Measurements from ENCODE around the gene MAGI1. TPM values are rescaled to one million over a fixed set of nuclear protein-coding genes. Genes with fewer than 3 reads are reported as not detected.

Gene MAGI1
- total RNA-seq, 1 donor = 13.0 TPM

DNA sequence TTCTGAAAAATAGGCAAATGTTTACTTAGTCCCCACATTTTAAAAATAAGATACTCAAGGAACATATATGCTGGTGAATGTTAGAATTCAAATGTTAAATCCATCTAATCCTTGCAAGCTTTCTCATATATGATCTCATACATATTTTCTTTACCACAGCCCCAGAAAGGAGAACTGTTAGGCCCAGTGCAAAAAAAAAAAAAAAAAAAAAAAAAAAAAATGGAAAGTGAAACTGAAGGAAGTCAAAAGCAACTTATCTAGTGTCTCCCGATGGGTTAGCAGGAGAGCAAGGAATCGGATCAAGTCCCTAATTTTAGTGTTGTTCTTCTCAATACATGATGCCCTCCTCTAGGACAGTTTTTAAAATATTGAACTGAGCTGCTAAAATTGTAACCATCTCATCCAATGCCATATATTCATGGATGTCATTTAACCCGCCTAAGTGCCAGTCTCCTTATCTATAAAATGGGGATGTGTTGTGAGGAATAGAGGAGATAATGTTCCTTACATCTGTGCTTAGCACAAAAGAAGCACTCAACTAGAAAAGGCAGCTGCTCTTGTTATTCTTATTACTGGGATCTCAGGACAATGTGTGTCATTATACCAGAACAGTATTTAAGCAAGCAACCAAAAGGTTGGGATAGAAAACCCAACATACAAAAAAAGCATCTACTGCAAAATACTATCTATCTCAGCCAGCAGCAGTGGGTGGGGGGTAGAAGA lies 279.7 kb downstream of the MAGI1 start:
- no peak overlapping the region for H3K4me3 ChIP-seq (ENCODE audit: low read depth, low read length)
- TF ChIP-seq, protein P1, sequence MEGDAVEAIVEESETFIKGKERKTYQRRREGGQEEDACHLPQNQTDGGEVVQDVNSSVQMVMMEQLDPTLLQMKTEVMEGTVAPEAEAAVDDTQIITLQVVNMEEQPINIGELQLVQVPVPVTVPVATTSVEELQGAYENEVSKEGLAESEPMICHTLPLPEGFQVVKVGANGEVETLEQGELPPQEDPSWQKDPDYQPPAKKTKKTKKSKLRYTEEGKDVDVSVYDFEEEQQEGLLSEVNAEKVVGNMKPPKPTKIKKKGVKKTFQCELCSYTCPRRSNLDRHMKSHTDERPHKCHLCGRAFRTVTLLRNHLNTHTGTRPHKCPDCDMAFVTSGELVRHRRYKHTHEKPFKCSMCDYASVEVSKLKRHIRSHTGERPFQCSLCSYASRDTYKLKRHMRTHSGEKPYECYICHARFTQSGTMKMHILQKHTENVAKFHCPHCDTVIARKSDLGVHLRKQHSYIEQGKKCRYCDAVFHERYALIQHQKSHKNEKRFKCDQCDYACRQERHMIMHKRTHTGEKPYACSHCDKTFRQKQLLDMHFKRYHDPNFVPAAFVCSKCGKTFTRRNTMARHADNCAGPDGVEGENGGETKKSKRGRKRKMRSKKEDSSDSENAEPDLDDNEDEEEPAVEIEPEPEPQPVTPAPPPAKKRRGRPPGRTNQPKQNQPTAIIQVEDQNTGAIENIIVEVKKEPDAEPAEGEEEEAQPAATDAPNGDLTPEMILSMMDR (IDR thresholded peaks at IDR 0.05; ENCODE audit: insufficient read depth, low read length) = no peak
- peak; percentile 32 for DNase-seq (ENCODE audit: low read depth)

GRCh38 chr3:65758438-65758837 lies 280.3 kb downstream of the MAGI1 start:
- no peak for DNase-seq (ENCODE audit: low read depth)
- TF ChIP-seq, protein P1 (IDR thresholded peaks at IDR 0.05; ENCODE audit: insufficient read depth, low read length) = no peak
- H3K4me3 ChIP-seq (ENCODE audit: low read depth, low read length) = no peak overlapping the region

GRCh38 chr3:65752636-65753035 lies 286.1 kb downstream of the MAGI1 start:
- DNase-seq (ENCODE audit: low read depth) = no peak
- TF ChIP-seq, protein P1 (IDR thresholded peaks at IDR 0.05; ENCODE audit: insufficient read depth, low read length) = no peak
- H3K4me3 ChIP-seq (ENCODE audit: low read depth, low read length) = no peak overlapping the region

DNA sequence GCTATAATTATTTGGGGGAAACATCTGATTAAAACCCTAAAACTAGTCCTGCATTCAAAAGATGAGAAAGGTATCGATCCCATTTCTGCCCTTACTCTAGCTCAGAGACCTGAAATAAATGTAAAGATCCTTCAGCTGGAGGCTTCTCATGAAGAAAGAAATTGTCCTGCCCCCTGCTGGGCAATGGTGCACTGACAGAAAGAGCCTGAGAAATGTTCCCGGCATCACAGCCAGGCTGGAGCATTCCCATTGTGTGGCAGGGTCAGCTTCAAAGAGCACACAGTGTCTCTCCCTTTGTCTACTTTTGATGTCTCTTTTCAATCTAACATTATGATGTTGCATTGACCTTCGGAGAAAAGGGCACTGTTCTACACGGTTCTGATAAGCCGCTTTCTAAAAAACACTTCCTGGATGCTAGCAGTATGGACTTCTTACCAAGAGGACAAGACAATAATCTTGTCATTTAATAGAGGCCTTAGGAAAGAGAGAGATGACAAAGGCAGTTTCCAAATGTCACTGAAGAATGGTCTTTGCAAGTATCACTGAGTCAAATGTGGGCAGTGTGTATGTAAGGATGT lies 287.5 kb downstream of the MAGI1 start:
- TF ChIP-seq, protein P1 (IDR thresholded peaks at IDR 0.05; ENCODE audit: insufficient read depth, low read length) = peak; percentile 72
- peak; percentile 42 for DNase-seq (ENCODE audit: low read depth)
- no peak overlapping the region for H3K4me3 ChIP-seq (ENCODE audit: low read depth, low read length)

DNA sequence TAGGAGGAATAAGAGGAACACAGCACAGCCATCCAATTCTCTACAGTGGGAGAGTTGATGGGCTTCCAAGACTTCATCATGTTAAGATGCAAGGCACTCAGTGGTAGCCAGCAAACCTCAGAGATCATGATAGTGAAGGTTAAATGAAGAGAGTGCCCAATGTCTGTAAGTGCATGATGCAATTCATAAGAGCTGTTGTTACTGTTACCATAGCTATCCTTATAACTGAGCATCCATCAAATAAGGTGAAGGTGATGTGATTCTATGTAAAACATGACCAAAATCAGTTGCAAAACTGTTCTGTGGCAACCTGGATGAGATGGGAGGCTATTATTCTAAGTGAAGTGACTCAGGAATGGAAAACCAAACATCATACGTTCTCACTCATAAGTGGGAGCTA lies 289.7 kb downstream of the MAGI1 start:
- DNase-seq (ENCODE audit: low read depth) = peak; percentile 26
- no peak overlapping the region for H3K4me3 ChIP-seq (ENCODE audit: low read depth, low read length)
- TF ChIP-seq, protein P1 (IDR thresholded peaks at IDR 0.05; ENCODE audit: insufficient read depth, low read length) = no peak

GRCh38 chr3:65748326-65748725 lies 290.4 kb downstream of the MAGI1 start:
- H3K4me3 ChIP-seq (ENCODE audit: low read depth, low read length) = no peak overlapping the region
- no peak for DNase-seq (ENCODE audit: low read depth)
- TF ChIP-seq, protein P1 (IDR thresholded peaks at IDR 0.05; ENCODE audit: insufficient read depth, low read length) = no peak
